Lower lobe of right lung (tissue), 2 donors: Measurements from ENCODE around the gene CARNS1. TPM values are rescaled to one million over a fixed set of nuclear protein-coding genes. Genes with fewer than 3 reads are reported as not detected.

Experiments used
- ATAC-seq, 2 donors: fragments of 200-7000 bp; cut with Tn5 transposase; one replicate each; pipeline ENCODE4 v1.9.1; 2020 to 2022; ENCODE audit warnings: mild to moderate bottlenecking in 2 of 2, moderate library complexity in 2 of 2
- DNase-seq: peaks from one replicate; pipeline ENCODE4 v3.0.0-alpha.2; 2020
- H3K27ac ChIP-seq: fragments of 200-600 bp; one replicate; pipeline ENCODE4 v1.8.0; 2022
- H3K27me3 ChIP-seq: fragments of 200-600 bp; one replicate; pipeline ENCODE4 v1.8.0; 2022; ENCODE audit warnings: low read depth
- H3K36me3 ChIP-seq: fragments of 200-600 bp; one replicate; pipeline ENCODE4 v1.8.0; 2022; ENCODE audit warnings: mild to moderate bottlenecking
- H3K4me1 ChIP-seq: fragments of 200-600 bp; one replicate; pipeline ENCODE4 v1.8.0; 2022
- H3K4me3 ChIP-seq: fragments of 200-600 bp; one replicate; pipeline ENCODE4 v1.8.0; 2022; ENCODE audit warnings: mild to moderate bottlenecking
- H3K9me3 ChIP-seq: fragments of 200-600 bp; one replicate; pipeline ENCODE4 v1.8.0; 2022
- intact Hi-C: fragments of 100-400 bp; cut with DNase I; formaldehyde crosslinking; loops from one replicate; pipeline ENCODE4 v1.11.0; 2022
- total RNA-seq: library from RNA; stranded (reverse); fragmentation: NEBNext Ultra II Directional; extraction: Animal tissue kit (Norgen Biotek cat#: 25700); gene quantifications from one replicate; pipeline ENCODE4 v1.2.1, GENCODE V29; 2021
- TF ChIP-seq, protein P1 (sequence below): fragments of 200-600 bp; IDR thresholded peaks from one replicate; pipeline ENCODE4 v1.8.0; 2022; ENCODE audit warnings: antibody characterized with exemption, mild to moderate bottlenecking
- donor health status: DM: no; HTN: yes; CAD: no; lungs with severe emphysema.

CARNS1 gene
- total RNA-seq, 1 donor from 2014 or later, result 0.71 TPM

DNA sequence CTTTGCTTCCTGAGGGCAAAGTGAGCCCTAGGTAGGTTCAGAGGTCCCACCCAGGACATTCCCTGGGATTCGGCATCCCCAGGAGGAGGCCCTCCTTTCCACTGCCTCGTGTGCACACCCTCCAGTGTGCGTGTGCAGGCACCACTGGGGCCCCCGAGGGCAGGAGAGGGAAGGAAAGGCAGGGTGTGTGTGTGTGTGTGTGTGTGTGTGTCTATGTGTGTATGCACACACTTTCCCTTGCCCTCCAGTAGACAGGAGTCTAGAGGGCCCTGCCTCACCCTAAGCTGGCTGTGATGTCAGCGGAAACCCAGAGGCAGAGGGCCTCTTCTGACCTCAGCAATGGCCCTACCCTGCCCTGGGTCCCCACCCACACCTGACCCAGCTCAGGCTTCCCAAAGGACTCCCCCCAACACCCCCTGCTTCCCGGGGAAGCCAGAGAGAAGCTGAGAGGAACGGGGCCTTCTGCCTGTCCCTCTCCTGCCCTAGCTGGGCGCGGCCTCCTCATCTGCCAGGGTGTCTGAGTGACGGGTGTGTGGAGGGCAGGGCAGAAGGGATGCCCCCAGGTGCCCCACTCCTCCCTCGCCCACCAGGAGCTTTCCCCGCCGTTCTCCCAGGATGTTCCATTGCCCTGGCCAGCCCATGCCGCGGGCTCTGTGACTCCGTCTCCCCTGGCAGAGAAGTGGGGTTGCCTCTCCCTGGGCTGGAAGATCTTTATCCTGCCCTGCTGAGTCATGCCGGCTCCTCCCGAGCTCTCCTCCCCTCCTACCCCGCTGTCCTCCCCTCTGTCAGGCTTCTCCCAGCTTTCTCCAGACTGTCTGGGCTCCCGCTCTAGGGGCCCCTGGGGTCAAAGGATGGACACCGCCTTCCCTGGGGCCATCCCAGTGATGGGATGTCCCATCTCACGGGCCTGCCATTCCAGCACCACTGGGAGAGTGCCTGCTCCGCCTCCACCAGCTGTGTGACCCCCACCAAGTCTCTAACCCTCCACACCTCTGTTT lies 36.1 kb upstream of the CARNS1 start:
- no peak for ATAC-seq
- H3K4me3 ChIP-seq, result no peak overlapping the region
- peaks cover 27% of the 10 kb centered on the region for H3K4me1 ChIP-seq
- H3K27ac ChIP-seq, result no peak overlapping the region
- TF ChIP-seq, protein P1, sequence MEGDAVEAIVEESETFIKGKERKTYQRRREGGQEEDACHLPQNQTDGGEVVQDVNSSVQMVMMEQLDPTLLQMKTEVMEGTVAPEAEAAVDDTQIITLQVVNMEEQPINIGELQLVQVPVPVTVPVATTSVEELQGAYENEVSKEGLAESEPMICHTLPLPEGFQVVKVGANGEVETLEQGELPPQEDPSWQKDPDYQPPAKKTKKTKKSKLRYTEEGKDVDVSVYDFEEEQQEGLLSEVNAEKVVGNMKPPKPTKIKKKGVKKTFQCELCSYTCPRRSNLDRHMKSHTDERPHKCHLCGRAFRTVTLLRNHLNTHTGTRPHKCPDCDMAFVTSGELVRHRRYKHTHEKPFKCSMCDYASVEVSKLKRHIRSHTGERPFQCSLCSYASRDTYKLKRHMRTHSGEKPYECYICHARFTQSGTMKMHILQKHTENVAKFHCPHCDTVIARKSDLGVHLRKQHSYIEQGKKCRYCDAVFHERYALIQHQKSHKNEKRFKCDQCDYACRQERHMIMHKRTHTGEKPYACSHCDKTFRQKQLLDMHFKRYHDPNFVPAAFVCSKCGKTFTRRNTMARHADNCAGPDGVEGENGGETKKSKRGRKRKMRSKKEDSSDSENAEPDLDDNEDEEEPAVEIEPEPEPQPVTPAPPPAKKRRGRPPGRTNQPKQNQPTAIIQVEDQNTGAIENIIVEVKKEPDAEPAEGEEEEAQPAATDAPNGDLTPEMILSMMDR, result no peak
- no peaks in the 10 kb centered on the region for H3K36me3 ChIP-seq
- DNase-seq, result no peak
- no peaks in the 10 kb centered on the region for H3K27me3 ChIP-seq
- intact Hi-C loops, result no loop called here
- no peaks in the 10 kb centered on the region for H3K9me3 ChIP-seq

DNA sequence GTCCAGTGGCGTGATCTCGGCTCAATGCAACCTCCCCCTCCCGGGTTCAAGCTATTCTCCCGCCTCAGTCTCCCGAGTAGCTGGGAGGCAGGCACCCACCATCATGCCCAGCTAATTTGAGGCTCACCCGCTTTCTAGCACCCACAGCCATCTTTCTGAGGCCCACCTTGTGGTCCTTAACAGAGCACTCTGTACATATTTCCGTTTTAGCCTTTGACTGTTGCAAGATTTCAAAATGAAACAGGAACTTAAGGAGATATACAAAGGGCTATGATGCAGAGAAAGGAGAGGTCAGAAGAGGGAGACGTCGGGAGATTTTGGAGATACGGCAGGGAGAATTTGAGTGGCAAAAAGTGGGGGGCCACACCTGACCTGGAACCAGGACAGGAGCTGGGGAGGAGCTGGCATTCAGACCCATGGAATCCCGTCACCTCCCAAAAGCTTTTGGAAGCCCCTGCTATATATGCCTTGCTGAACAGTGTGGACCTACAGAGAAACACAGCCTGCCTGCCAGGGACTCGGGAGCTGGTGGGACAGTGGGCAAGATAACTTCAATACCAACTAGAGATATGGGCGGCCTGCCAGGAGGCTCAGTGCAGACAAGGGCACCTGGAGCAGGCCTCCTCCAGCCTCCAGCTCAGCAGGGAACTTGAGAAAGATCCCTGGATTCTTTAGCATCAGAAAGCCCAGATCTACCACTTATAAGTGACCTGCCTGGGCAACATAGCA lies 34.1 kb upstream of the CARNS1 start:
- intact Hi-C loops, result no loop called here
- no peak overlapping the region for H3K4me3 ChIP-seq
- peaks cover 21% of the 10 kb centered on the region for H3K4me1 ChIP-seq
- H3K27ac ChIP-seq, result peak overlapping the region; percentile 64
- no peaks in the 10 kb centered on the region for H3K36me3 ChIP-seq
- H3K9me3 ChIP-seq, result no peaks in the 10 kb centered on the region
- DNase-seq (no peak), ATAC-seq (peak; percentile 34)
- no peaks in the 10 kb centered on the region for H3K27me3 ChIP-seq
- TF ChIP-seq, protein P1, result no peak

DNA sequence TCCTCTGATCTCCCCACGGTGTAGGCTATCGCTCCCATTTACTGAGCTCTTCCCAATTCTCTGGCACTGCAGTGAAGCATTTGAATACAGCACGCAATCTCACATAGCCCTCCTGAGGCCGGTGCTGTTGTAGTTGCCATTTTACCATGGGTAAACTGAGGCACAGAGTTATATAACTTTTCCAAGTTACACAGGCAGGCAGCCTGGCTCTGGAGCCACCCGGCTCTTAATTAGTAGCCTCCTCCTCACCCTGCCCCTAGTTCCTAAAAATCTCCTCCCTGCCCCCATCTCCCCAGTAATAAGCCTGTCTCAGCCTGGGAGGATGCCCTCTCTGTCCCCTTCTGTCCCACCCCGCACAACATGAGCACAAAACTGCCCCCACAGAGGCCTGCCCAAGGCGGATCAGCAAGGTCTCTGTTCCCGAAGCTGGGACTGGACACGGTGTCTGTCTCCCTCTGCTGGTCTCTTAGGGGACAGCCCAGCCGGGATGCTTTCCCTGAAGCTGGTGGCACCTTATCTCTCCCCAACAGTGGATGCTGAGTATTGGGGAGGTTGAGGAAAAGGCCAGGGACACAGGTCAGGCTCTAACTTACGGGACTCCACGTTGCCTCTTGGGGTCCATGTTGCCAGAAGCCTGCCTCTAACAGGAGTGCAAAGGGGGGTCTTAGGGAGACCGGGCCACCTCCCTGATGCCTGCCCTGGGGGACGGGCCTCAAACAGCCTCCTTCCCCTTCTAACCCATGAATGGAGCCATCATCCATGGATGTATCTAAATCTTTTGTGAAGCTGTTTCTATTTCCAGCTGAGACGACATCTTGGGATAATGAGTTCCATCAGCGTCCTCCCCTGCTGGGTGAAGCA lies 33.0 kb upstream of the CARNS1 start:
- TF ChIP-seq, protein P1, result peak; percentile 96
- Histone ChIP-seq H3K4me3 (no peak overlapping the region), H3K27me3 (no peaks in the 10 kb centered on the region), H3K4me1 (peaks cover 21% of the 10 kb centered on the region), H3K36me3 (no peaks in the 10 kb centered on the region), H3K27ac (no peak overlapping the region), H3K9me3 (no peaks in the 10 kb centered on the region)
- DNase-seq (peak; percentile 85), ATAC-seq (peak; percentile 88 to 91)
- intact Hi-C loops, result no loop called here

DNA sequence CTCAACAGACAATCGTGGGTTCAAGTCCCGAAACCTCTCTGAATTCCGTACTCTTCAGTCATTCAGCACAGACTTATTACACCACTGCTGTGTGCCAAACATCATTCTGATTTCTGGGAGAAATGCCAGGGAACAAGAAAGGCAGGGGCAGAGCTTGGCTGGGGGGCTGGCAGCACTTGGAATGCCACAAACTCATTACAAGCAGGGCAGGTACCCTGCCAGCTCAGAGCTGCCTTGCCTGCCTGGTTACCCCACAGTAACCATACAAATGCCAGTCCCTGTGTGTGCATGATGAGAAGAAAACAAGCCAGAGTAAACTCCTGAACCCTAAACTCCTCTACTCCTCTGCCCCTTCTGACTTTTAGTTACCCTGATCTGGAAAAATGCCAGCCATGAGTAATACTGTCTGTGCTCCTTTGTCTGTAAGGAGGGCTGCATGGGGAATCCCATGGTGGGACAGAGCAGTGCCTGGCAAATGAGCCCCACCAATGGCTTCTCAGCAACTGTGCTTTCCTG lies 30.6 kb upstream of the CARNS1 start:
- no peak for DNase-seq
- TF ChIP-seq, protein P1, result no peak
- no peak overlapping the region for H3K27ac ChIP-seq

DNA sequence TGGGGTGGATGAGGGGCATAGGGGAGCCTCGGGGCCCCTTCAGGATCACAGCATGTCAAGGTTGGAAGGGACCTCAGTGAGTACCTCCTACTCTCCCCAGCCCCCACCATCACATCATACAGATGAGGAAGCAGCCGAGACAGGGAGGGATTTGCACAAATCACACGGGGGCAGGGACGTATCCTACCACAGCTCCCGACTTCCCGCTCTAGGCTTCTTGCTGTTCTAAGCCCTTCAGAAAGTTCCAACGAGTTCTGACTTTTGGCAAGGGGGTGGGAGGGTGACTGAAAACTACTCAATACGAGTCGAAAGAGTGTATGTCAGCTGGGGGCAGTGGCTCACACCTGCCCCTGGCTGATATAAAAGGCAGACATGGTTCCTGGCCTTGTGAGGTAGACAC lies 28.4 kb upstream of the CARNS1 start:
- Histone ChIP-seq H3K27ac (no peak overlapping the region), H3K4me3 (no peak overlapping the region), H3K27me3 (no peaks in the 10 kb centered on the region), H3K36me3 (no peaks in the 10 kb centered on the region), H3K4me1 (peaks cover 15% of the 10 kb centered on the region), H3K9me3 (no peaks in the 10 kb centered on the region)
- TF ChIP-seq, protein P1, result no peak
- intact Hi-C loops, result loop anchor here (5.0 kb wide), 1 partner anchor 35 kb away; the partner anchor contains the start of gene POLD4
- no peak for ATAC-seq
- no peak for DNase-seq

More for the DNA sequence above, 30.6 kb upstream of the CARNS1 start:
- Histone ChIP-seq H3K36me3 (no peaks in the 10 kb centered on the region), H3K4me1 (peaks cover 21% of the 10 kb centered on the region), H3K4me3 (no peak overlapping the region), H3K27me3 (no peaks in the 10 kb centered on the region), H3K9me3 (no peaks in the 10 kb centered on the region)
- intact Hi-C loops, result loop anchor here (5.0 kb wide), 1 partner anchor 33 kb away; the partner anchor contains the start of gene POLD4
- peak; percentile 4 to 10 for ATAC-seq
